GM12872 (cell line): ENCODE data around the gene SPDYA.

ENCODE experiments used
- CTCF ChIP-seq: IDR thresholded peaks from 3 replicates; pipeline ENCODE4 v1.5.1; 2011; ENCODE audit warnings: low read depth, mild to moderate bottlenecking, low read length, moderate library complexity; ENCODE audit not compliant: insufficient read depth

SPDYA gene

GRCh38 chr2:28895189-28895893 is 84.7 kb downstream of the SPDYA start:
- TF ChIP-seq CTCF: no peak

- no peak for TF ChIP-seq CTCF
Measured at GRCh38 chr2:28896906-28897305, 86.3 kb downstream of the SPDYA start.

GRCh38 chr2:28898048-28898447 is 87.4 kb downstream of the SPDYA start:
- TF ChIP-seq CTCF: no peak
